Measurements from ENCODE around the gene KRTAP10-3.

The KRTAP10-3 gene

DNA sequence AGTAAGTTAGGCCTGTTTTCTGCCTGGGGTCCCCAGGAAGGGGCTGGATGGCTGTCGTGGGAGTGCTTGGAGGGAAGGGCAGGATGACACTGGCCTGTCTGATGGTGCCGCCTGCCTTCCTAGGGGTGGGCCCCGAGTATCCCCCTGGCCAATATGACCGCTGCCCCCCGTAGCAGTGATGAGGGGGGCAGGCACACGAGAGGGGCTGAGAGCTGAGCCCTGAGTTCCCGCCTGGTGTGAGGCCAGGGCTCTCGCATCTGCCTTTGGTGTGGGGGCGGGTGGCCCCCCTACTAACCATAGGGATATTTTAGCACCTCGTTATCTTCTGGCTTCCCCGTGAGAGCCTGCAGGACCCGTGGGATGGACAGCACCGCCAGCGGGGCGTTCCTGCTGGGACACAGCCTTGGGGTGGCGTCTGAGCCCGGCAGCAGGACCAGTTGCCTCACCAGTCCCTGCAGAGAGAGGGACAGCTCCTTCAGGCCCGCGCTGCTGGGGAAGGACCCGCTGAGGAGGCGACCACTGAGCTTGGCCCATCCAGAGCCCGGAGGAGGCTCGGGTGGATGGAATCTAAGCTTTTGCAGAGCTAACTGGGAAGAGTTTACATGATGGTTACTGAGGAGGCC is 29.0 kb downstream of the KRTAP10-3 start:
- TF ChIP-seq, protein P1, sequence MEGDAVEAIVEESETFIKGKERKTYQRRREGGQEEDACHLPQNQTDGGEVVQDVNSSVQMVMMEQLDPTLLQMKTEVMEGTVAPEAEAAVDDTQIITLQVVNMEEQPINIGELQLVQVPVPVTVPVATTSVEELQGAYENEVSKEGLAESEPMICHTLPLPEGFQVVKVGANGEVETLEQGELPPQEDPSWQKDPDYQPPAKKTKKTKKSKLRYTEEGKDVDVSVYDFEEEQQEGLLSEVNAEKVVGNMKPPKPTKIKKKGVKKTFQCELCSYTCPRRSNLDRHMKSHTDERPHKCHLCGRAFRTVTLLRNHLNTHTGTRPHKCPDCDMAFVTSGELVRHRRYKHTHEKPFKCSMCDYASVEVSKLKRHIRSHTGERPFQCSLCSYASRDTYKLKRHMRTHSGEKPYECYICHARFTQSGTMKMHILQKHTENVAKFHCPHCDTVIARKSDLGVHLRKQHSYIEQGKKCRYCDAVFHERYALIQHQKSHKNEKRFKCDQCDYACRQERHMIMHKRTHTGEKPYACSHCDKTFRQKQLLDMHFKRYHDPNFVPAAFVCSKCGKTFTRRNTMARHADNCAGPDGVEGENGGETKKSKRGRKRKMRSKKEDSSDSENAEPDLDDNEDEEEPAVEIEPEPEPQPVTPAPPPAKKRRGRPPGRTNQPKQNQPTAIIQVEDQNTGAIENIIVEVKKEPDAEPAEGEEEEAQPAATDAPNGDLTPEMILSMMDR (IDR thresholded peaks at IDR 0.05; ENCODE audit: control insufficient read depth, insufficient read depth, low read depth, low read length, missing control alignments), result no peak
- no peak overlapping the region for H3K4me3 ChIP-seq (ENCODE audit: control insufficient read depth, low read depth, low read length)
- DNase-seq (ENCODE audit: low read depth), result no peak

DNA sequence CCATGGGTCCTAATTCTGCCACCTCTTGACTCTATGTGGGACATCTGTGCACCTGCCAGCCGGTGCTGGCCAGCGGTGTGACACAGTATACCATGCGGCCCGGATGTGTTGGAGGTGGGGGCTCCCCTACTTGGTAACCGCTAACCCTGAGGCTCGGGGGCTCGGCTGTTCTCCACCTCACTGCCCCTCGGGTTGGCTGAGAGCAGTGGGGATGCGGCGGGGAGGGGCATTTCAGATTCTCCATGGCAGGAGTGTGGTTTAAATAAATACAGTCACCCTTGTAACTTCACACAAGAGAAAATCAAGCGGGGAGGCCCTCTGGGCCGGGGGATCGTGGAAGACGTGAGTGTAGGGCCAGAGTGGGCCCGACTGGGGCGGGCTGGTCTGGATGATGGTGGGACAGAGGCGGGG is 29.6 kb downstream of the KRTAP10-3 start:
- no peak for DNase-seq (ENCODE audit: low read depth)
- TF ChIP-seq, protein P1 (IDR thresholded peaks at IDR 0.05; ENCODE audit: control insufficient read depth, insufficient read depth, low read depth, low read length, missing control alignments), result no peak
- no peak overlapping the region for H3K4me3 ChIP-seq (ENCODE audit: control insufficient read depth, low read depth, low read length)

DNA sequence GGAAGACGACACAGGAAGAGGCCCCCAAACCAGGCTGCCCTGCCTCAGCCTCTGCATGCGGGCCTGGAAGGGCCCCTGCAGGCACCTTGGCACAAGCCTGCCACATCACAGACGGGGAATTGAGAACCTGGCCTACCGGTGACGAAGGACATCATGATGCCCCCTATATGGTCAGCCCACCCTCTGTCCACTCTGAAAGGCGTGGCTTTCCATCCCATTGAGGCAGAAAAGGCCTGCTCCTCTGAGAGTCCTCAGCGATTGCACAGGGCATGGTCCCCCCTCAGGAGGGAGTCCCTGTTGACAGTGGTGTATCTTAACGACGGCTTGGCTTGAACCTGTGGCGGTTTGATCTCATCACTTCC is 30.0 kb downstream of the KRTAP10-3 start:
- no peak for DNase-seq (ENCODE audit: low read depth)
- no peak overlapping the region for H3K4me3 ChIP-seq (ENCODE audit: control insufficient read depth, low read depth, low read length)
- TF ChIP-seq, protein P1 (IDR thresholded peaks at IDR 0.05; ENCODE audit: control insufficient read depth, insufficient read depth, low read depth, low read length, missing control alignments), result no peak

DNA sequence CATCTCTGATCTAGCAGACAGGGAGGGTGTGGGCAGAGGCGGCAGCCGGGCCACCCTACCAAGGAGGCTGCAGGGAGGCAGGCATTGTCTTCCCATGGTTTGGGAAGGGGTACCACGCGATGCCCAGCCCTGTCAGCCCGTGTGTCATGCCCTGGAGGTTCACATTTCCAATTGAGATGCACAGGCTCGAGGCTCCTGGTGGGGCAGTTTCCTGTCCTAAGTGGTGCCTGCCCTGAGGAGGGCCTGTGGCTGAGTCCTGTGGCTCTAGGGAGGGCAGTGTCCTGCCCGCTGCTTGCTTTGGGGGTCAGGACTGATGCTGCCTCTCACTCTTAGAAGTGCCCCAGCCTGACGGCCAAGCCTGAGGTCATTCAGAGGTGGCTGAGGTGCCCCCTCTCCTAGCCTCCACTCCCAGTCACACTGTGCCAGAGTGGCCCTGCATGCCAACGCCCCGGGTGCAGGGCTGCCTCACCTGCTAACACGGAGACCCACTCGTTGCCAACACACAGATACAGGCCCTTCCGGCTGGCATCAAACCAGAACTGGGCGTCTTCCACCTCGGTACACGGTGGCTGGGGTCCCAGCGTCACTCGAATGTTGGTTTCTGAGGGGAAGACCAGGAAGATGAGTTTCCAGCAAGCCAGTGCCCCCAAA is 30.5 kb downstream of the KRTAP10-3 start:
- H3K4me3 ChIP-seq (ENCODE audit: control insufficient read depth, low read depth, low read length), result no peak overlapping the region
- DNase-seq (ENCODE audit: low read depth), result no peak
- TF ChIP-seq, protein P1 (IDR thresholded peaks at IDR 0.05; ENCODE audit: control insufficient read depth, insufficient read depth, low read depth, low read length, missing control alignments), result no peak

DNA sequence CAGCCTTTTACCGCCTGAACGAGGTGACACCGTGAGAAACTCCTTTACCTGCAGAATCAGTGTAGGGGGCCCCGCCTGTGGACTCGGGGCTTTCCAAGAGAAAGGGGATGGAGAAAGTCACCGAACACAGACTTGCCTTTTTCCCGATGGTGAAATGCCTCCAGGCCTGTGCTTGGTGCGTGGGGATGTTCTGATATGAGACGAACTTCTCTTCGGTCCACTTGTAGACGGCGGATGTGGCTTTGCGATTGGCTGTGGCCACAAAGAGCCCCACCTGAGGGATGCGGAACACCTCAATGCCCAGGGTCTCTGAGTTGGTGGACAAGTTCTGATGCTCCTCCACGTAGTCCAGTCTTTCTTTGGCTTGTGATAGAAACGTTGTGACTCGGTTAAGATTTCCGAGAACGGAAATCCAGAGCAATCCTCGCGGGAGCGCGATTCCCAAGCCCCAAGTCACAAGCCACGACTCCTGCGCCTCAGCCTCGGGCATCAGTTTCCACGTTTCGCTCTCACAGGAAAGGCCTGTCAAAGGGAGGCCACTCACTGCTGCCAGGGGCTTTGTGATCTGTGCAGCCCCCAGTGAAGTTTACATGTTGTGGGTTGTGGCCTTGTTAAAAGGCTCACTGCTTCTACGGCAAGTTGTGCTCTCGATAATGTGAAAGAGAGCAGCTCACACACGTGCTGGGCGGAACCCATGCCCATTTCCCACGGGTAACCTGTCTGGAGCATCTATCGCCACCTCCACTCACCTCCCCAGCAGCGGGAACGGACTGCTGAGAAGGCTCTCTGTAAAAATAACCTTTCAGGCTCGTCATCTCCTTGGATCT is 31.2 kb downstream of the KRTAP10-3 start:
- no peak overlapping the region for H3K4me3 ChIP-seq (ENCODE audit: control insufficient read depth, low read depth, low read length)
- TF ChIP-seq, protein P1 (IDR thresholded peaks at IDR 0.05; ENCODE audit: control insufficient read depth, insufficient read depth, low read depth, low read length, missing control alignments), result no peak
- DNase-seq (ENCODE audit: low read depth), result no peak

DNA sequence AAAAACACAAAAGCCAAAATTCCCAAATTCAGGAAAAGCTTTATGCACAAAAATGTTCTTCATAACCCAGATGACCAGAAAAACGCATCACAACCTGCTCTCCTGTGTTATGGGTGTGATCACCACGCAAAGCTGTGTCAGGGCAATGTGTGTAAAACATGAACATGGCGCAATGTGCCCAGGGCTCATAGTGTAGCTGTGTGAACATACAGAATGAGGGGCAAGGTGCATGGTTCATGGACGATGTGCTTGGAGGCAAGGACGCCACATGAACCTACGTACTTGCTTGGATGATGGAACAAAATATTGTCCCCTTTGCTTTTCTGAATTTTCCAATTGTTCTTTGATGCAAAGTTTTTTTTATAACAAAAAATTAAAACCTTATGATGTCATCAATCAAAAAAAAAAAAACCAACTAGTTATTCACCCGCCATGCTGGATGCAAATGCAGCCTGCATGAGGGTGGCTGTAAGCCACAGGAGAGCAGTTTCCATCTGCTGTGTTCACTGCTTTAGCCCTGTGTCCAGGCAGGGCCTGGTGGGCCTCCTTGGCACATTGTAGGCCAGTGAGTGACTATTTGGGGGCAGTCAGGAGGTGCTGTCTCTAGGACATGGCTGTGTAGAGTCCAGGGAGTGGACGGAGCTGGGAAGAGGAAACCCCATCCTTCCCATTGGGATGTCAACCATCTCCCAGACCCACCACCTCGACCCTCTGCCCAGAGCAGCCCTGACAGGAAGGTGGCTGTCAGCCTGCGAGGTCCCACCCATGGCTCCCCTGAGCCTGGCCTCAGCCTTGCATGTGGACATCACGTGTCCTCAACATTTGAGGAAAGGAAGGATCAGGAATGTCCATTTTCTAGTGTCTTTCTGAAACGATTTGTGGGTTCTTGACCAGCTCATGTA is 32.2 kb downstream of the KRTAP10-3 start:
- TF ChIP-seq, protein P1 (IDR thresholded peaks at IDR 0.05; ENCODE audit: control insufficient read depth, insufficient read depth, low read depth, low read length, missing control alignments), result no peak
- DNase-seq (ENCODE audit: low read depth), result no peak
- H3K4me3 ChIP-seq (ENCODE audit: control insufficient read depth, low read depth, low read length), result no peak overlapping the region

All from AG09309 (cell line).